A673 (cell line): ENCODE data around the gene ABI2. TPM values are rescaled to one million over a fixed set of nuclear protein-coding genes. Genes with fewer than 3 reads are reported as not detected.

Experiments
- BruUV-seq: library from RNA; stranded (reverse); fragments of 400-500 nt; replicated peaks from 2 replicates; lab custom pipeline; 2021; lab: Mats Ljungman, UMichigan
- CTCF ChIA-PET: fragments of 300-600 bp; sonication (Branson Sonifier 250); formaldehyde crosslinking; loops from one replicate; lab custom pipeline; 2022; ENCODE audit warnings: antibody characterized with exemption; lab: Charles Lee
- POLR2A ChIA-PET: fragments of 300-600 bp; sonication (Branson Sonifier 250); formaldehyde crosslinking; loops from one replicate; lab custom pipeline; 2022; ENCODE audit warnings: antibody characterized with exemption; ENCODE audit not compliant: low non-redundant PET; lab: Charles Lee
- DNase-seq: peaks from one replicate; pipeline ENCODE4 v3.0.0-alpha.2; 2015; ENCODE audit warnings: low spot score
- H3K27ac ChIP-seq: fragments of 200-600 bp; sonication (generic); 2 replicates; pipeline ENCODE4 v1.5.1; 2016; ENCODE audit warnings: mixed run types, low read depth, mild to moderate bottlenecking, mixed read lengths, antibody characterized with exemption, low read length; ENCODE audit not compliant: poor library complexity, severe bottlenecking
- H3K27me3 ChIP-seq: fragments of 200-600 bp; sonication (generic); replicated peaks from 2 replicates; pipeline ENCODE4 v1.6.1; 2017; ENCODE audit warnings: mixed run types, low read depth, mild to moderate bottlenecking, mixed read lengths, antibody characterized with exemption, low read length; ENCODE audit not compliant: insufficient read depth, poor library complexity
- H3K36me3 ChIP-seq: fragments of 200-600 bp; sonication (generic); 2 replicates; pipeline ENCODE4 v1.6.1; 2016; ENCODE audit warnings: mixed run types, mild to moderate bottlenecking, mixed read lengths, antibody characterized with exemption, low read length; ENCODE audit not compliant: insufficient read depth, poor library complexity, severe bottlenecking
- H3K4me1 ChIP-seq: fragments of 200-600 bp; sonication (generic); 2 replicates; pipeline ENCODE4 v1.6.1; 2017; ENCODE audit warnings: mixed run types, mild to moderate bottlenecking, mixed read lengths, antibody characterized with exemption, low read length; ENCODE audit not compliant: insufficient read depth, poor library complexity, severe bottlenecking
- H3K4me3 ChIP-seq: fragments of 200-600 bp; sonication (generic); 2 replicates; pipeline ENCODE4 v1.5.1; 2016; ENCODE audit warnings: low read depth, mixed run types, mild to moderate bottlenecking, mixed read lengths, low read length; ENCODE audit not compliant: poor library complexity, severe bottlenecking
- H3K9me3 ChIP-seq: fragments of 200-600 bp; sonication (generic); 2 replicates; pipeline ENCODE4 v1.6.1; 2016; ENCODE audit warnings: mixed run types, low read depth, mild to moderate bottlenecking, mixed read lengths, antibody characterized with exemption, low read length; ENCODE audit not compliant: poor library complexity, severe bottlenecking
- CTCF ChIP-seq: fragments of 300-800, 200-600 bp; sonication (generic); conservative IDR thresholded peaks from 2 replicates; pipeline ENCODE4 v1.5.1; 2017; ENCODE audit warnings: low read depth, mild to moderate bottlenecking, antibody characterized with exemption, low read length, moderate library complexity, mixed read lengths
- EZH2 ChIP-seq: fragments of 200-600 bp; sonication (generic); IDR thresholded peaks from 2 replicates; pipeline ENCODE4 v1.6.1; 2017; ENCODE audit warnings: borderline replicate concordance, low read depth, mild to moderate bottlenecking, mixed read lengths, antibody characterized with exemption, low read length; ENCODE audit not compliant: poor library complexity, severe bottlenecking
- intact Hi-C: fragments of 100-400 bp; cut with micrococcal nuclease; formaldehyde crosslinking; loops from one replicate; pipeline ENCODE4 v1.10.0; 2022; ENCODE audit not compliant: unreplicated experiment
- total RNA-seq: library from RNA; stranded (reverse); gene quantifications from 2 replicates; pipeline ENCODE4 v1.2.3, GENCODE V29; 2021

The ABI2 gene
- total RNA-seq, 1 experiment from 2014 or later = 134 TPM

- CTCF ChIA-PET = no interaction called here
- Histone ChIP-seq H3K4me1 (no peaks in the 10 kb centered on the region), H3K27me3 (no peaks in the 10 kb centered on the region), H3K27ac (no peak overlapping the region), H3K36me3 (peaks cover 12% of the 10 kb centered on the region), H3K9me3 (no peaks in the 10 kb centered on the region), H3K4me3 (no peak overlapping the region)
- no peak for DNase-seq
- BruUV-seq = no TSS peak
- TF ChIP-seq EZH2 (no peak), CTCF (no peak)
- intact Hi-C loops = loop anchor here (2.0 to 10.0 kb wide), 2 partner anchors 450 to 624 kb away; no protein-coding TSS in a partner anchor
- POLR2A ChIA-PET = no interaction called here
Measured at GRCh38 chr2:203455209-203455608, 127.0 kb downstream of the ABI2 start.

- CTCF ChIA-PET = no interaction called here
Measured at GRCh38 chr2:203461746-203462145, 133.6 kb downstream of the ABI2 start.

GRCh38 chr2:203462308-203462707 is 134.1 kb downstream of the ABI2 start:
- no peaks in the 10 kb centered on the region for H3K9me3 ChIP-seq
- DNase-seq = no peak
- H3K4me1 ChIP-seq = peaks cover 23% of the 10 kb centered on the region
- POLR2A ChIA-PET = no interaction called here
- H3K27ac ChIP-seq = no peak overlapping the region
- no peak overlapping the region for H3K4me3 ChIP-seq
- H3K27me3 ChIP-seq = no peaks in the 10 kb centered on the region
- no TSS peak for BruUV-seq
- CTCF ChIA-PET = no interaction called here
- no peak for TF ChIP-seq EZH2
- TF ChIP-seq CTCF = no peak
- intact Hi-C loops = no loop called here
- peaks cover 10% of the 10 kb centered on the region for H3K36me3 ChIP-seq

More at GRCh38 chr2:203461746-203462145, 133.6 kb downstream of the ABI2 start:
- H3K4me1 ChIP-seq = peaks cover 22% of the 10 kb centered on the region
- H3K4me3 ChIP-seq = no peak overlapping the region
- POLR2A ChIA-PET = no interaction called here
- H3K27me3 ChIP-seq = no peaks in the 10 kb centered on the region
- H3K27ac ChIP-seq = no peak overlapping the region
- DNase-seq = no peak
- intact Hi-C loops = no loop called here
- TF ChIP-seq EZH2 (no peak), CTCF (no peak)
- BruUV-seq = no TSS peak
- H3K36me3 ChIP-seq = peaks cover 10% of the 10 kb centered on the region
- H3K9me3 ChIP-seq = no peaks in the 10 kb centered on the region
